ENCODE measurements around the gene NR4A2. TPM values are rescaled to one million over a fixed set of nuclear protein-coding genes. Genes with fewer than 3 reads are reported as not detected.
A peak's percentile ranks its signal among the peaks of the same experiment; 100 is the strongest.

Gene NR4A2
- total RNA-seq, 1 donor from 2014 or later: 1.4 TPM

GRCh38 chr2:156321243-156321904, 11.1 kb downstream of the NR4A2 start:
- Mint-ChIP-seq H3K27me3 (ENCODE audit: unreplicated experiment) (peaks cover 80% of the 10 kb centered on the region), H3K36me3 (ENCODE audit: unreplicated experiment) (no peaks in the 10 kb centered on the region), H3K9me3 (ENCODE audit: unreplicated experiment) (no peaks in the 10 kb centered on the region), H3K27ac (ENCODE audit: unreplicated experiment) (no peak overlapping the region), H3K4me1 (ENCODE audit: unreplicated experiment) (peaks cover 19% of the 10 kb centered on the region), H3K4me3 (ENCODE audit: unreplicated experiment) (peak overlapping the region; percentile 50)
- no peak for DNase-seq (ENCODE audit: extremely low spot score, unreplicated experiment)
- TF ChIP-seq, protein P1, sequence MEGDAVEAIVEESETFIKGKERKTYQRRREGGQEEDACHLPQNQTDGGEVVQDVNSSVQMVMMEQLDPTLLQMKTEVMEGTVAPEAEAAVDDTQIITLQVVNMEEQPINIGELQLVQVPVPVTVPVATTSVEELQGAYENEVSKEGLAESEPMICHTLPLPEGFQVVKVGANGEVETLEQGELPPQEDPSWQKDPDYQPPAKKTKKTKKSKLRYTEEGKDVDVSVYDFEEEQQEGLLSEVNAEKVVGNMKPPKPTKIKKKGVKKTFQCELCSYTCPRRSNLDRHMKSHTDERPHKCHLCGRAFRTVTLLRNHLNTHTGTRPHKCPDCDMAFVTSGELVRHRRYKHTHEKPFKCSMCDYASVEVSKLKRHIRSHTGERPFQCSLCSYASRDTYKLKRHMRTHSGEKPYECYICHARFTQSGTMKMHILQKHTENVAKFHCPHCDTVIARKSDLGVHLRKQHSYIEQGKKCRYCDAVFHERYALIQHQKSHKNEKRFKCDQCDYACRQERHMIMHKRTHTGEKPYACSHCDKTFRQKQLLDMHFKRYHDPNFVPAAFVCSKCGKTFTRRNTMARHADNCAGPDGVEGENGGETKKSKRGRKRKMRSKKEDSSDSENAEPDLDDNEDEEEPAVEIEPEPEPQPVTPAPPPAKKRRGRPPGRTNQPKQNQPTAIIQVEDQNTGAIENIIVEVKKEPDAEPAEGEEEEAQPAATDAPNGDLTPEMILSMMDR (IDR thresholded peaks at IDR 0.05): no peak

DNA sequence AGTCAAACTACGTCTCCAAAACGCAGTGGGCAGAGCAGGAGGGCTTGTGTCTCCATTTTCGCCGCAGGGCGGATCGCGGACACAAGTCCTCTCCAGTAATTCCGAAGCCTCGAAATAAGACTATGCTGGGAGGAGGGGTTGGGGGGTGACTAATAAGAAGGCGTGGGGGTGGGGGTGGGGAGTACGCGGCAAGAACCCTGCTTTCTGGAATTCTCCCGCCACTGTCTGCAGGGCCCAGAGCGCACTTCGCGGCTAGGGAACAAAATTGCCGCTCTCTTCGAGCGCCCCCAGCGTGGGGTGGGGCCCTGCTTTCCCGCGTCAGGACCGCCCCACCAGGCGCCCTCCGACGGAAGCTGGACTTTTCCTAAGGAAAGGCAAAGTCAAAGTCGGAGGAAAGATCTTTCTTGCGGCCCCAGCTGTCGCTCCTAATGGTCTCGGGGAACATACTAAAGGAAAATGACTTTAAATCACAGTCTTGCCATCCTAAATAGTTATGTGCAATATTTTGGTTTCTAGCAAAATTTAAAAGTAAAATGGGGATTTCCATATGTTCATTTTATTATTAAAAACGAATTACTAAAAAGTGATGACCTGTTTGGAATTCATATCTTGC, 11.9 kb downstream of the NR4A2 start:
- Mint-ChIP-seq H3K27me3 (ENCODE audit: unreplicated experiment) (peaks cover 79% of the 10 kb centered on the region), H3K9me3 (ENCODE audit: unreplicated experiment) (no peaks in the 10 kb centered on the region), H3K4me1 (ENCODE audit: unreplicated experiment) (peaks cover 19% of the 10 kb centered on the region), H3K4me3 (ENCODE audit: unreplicated experiment) (peak overlapping the region; percentile 56), H3K27ac (ENCODE audit: unreplicated experiment) (no peak overlapping the region), H3K36me3 (ENCODE audit: unreplicated experiment) (no peaks in the 10 kb centered on the region)
- TF ChIP-seq, protein P1 (IDR thresholded peaks at IDR 0.05): no peak
- DNase-seq (ENCODE audit: extremely low spot score, unreplicated experiment): no peak

GRCh38 chr2:156319811-156320485, 12.6 kb downstream of the NR4A2 start:
- TF ChIP-seq, protein P1 (IDR thresholded peaks at IDR 0.05): no peak

DNA sequence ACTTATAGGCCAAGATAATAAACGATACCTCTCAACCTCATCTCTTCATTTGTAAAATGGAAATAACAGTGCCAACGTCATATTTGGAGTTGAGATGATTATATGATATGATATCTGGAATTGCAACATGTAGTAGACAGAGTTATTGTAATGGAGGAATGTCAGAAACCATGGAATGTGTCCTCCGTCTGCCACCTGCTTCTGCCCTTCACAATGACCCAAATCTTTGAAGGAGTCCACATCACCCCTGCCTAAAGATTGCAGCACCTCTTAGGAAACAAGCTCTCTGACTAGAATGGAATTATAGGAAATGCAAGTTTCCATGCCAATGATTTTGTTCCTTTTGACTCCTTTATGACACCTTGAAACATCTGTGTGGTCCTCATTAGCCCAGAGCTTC, 14.9 kb downstream of the NR4A2 start:
- Mint-ChIP-seq H3K9me3 (ENCODE audit: unreplicated experiment) (no peaks in the 10 kb centered on the region), H3K27ac (ENCODE audit: unreplicated experiment) (no peak overlapping the region), H3K4me3 (ENCODE audit: unreplicated experiment) (no peak overlapping the region), H3K27me3 (ENCODE audit: unreplicated experiment) (peaks cover 81% of the 10 kb centered on the region), H3K4me1 (ENCODE audit: unreplicated experiment) (peaks cover 16% of the 10 kb centered on the region), H3K36me3 (ENCODE audit: unreplicated experiment) (no peaks in the 10 kb centered on the region)
- DNase-seq (ENCODE audit: extremely low spot score, unreplicated experiment): no peak
- TF ChIP-seq, protein P1 (IDR thresholded peaks at IDR 0.05): no peak

More at GRCh38 chr2:156319811-156320485, 12.6 kb downstream of the NR4A2 start:
- H3K27ac Mint-ChIP-seq (ENCODE audit: unreplicated experiment): no peak overlapping the region
- DNase-seq (ENCODE audit: extremely low spot score, unreplicated experiment): no peak
- H3K4me3 Mint-ChIP-seq (ENCODE audit: unreplicated experiment): peak overlapping the region; percentile 56
- no peaks in the 10 kb centered on the region for H3K9me3 Mint-ChIP-seq (ENCODE audit: unreplicated experiment)
- H3K36me3 Mint-ChIP-seq (ENCODE audit: unreplicated experiment): no peaks in the 10 kb centered on the region
- peaks cover 77% of the 10 kb centered on the region for H3K27me3 Mint-ChIP-seq (ENCODE audit: unreplicated experiment)
- H3K4me1 Mint-ChIP-seq (ENCODE audit: unreplicated experiment): peaks cover 19% of the 10 kb centered on the region

GRCh38 chr2:156311976-156312375, 20.5 kb downstream of the NR4A2 start:
- no peak overlapping the region for H3K27ac Mint-ChIP-seq (ENCODE audit: unreplicated experiment)
- peaks cover 62% of the 10 kb centered on the region for H3K27me3 Mint-ChIP-seq (ENCODE audit: unreplicated experiment)
- H3K4me3 Mint-ChIP-seq (ENCODE audit: unreplicated experiment): no peak overlapping the region
- no peak for DNase-seq (ENCODE audit: extremely low spot score, unreplicated experiment)
- TF ChIP-seq, protein P1 (IDR thresholded peaks at IDR 0.05): no peak
- no peaks in the 10 kb centered on the region for H3K4me1 Mint-ChIP-seq (ENCODE audit: unreplicated experiment)
- no peaks in the 10 kb centered on the region for H3K9me3 Mint-ChIP-seq (ENCODE audit: unreplicated experiment)
- H3K36me3 Mint-ChIP-seq (ENCODE audit: unreplicated experiment): no peaks in the 10 kb centered on the region
